ENCODE data around the gene HECA.
A peak's percentile ranks its signal among the peaks of the same experiment; 100 is the strongest.
"Not testable (repeated sequence)": the region's sequence is repeated elsewhere in the genome, so short reads cannot be mapped to it uniquely, and the experiment has no call there.

Gene HECA, protein sequence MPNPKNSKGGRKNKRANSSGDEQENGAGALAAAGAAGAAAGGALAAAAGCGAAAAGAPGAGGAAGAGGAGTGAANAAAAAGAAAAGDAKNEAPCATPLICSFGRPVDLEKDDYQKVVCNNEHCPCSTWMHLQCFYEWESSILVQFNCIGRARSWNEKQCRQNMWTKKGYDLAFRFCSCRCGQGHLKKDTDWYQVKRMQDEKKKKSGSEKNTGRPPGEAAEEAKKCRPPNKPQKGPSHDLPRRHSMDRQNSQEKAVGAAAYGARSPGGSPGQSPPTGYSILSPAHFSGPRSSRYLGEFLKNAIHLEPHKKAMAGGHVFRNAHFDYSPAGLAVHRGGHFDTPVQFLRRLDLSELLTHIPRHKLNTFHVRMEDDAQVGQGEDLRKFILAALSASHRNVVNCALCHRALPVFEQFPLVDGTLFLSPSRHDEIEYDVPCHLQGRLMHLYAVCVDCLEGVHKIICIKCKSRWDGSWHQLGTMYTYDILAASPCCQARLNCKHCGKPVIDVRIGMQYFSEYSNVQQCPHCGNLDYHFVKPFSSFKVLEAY

DNA sequence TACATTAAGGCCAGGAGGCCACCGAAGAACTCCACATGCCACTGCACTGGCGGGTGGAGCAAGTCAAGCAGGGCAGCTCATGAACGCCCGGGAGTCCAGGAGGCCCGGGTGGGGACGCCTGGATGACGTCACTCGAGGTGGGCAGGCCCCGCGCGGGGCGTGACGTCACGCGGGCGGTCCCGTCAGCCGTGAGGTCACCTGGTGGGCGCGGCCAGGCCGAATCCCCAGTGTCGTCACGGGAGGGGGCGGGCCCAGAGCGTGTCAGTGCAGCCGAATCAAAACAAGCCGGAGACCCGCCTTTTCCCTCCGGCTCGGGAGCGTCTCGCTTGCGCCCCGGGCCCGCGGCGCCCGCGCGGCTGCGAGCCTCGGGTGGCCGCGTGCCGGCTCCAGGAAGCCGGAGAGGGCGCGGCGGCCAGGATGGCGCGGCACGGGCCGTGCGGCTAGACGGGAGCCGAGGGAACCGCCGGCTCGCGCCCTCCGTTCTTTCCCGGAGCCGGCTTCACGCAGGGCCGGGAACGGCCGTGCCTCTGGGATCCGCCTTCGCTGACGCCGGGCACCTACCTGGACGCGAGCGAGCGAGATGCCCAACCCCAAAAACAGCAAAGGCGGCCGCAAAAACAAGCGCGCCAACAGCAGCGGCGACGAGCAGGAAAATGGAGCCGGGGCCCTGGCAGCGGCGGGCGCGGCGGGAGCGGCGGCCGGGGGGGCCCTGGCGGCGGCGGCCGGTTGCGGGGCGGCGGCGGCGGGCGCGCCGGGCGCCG is at the start of gene HECA:
TSS of gene HECA (plus strand) at position 264 of the 761 bp plus-strand sequence. CDS start at position 581, 317 bp downstream.
- peak; percentile 78 to 84 for ATAC-seq

DNA sequence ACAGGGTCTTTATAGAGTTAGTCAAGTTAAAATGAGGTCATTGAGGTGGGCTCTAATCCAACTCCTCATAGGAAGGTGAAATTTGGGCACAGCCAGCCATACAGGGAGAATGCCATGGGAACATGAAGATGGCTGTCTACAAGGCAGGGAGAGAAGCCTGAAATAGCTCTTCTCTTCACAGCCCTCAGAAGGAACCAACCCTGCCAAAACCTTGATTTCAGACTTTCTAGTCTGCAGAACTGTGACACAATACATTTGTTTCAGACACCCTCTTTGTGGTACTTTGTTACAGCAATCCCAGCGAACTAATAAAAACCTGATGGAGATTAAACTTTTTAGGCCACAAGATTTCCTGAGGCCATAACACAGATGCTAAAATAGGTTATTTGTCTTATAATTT is 43.1 kb upstream of the HECA start:
- ATAC-seq, result no peak

DNA sequence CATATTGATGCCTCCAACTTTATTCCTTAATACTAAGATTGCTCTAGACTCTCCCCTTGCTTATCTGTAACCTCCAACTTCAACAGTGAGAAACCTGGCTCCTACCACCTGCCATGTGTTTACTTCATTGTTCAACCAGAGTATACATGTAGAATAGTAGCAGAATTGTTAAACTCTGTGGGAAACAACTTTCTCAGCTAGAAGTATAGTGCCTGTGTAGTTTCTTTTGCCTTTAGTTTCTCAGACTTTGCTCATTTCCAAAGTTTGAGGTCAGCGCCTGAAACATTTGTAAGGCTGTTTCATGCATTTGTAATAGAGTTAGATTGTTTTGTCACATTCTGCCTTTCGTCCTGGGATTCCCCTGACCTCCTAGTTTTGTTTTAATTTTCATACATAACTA is 34.9 kb upstream of the HECA start:
- ATAC-seq, result peak; percentile 84 to 87

DNA sequence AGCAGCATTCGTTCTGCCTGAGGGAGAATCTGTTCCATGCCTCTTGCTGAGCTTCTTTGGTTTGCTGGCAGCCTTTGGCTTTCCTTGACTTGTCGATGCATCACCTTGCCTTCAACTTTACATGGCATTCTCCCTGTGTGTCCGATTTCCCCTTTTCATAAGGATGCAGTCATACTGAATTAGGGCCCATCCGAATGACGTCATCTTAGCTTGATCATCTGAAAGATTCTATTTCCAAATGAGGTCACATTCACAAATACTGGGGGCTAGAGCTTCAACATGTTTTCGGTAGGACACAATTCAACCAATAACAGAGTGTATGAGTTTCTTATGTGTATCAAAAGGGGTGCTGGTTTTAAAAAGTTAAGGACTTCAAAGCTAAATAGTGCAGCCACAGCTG is 27.8 kb upstream of the HECA start:
- no peak for ATAC-seq

DNA sequence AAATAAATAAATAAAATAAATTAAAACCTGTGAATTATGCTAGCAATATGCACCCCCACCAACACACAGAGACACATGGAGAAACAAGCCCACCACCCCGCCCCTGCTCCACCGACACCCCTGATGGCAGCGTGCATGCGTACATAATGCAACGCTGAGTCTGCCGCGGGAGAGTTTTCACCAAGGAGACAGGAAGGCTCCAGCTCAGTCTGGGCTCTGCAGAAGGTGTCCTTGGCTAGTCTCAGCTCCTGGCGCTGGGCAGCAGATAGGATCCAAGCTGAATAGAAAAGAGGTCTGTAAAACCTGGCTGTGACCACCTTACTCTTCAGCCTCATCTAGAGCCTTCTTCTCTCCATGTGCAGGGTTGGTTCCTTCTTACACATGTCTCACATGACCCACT is 26.5 kb upstream of the HECA start:
- ATAC-seq, result no peak

DNA sequence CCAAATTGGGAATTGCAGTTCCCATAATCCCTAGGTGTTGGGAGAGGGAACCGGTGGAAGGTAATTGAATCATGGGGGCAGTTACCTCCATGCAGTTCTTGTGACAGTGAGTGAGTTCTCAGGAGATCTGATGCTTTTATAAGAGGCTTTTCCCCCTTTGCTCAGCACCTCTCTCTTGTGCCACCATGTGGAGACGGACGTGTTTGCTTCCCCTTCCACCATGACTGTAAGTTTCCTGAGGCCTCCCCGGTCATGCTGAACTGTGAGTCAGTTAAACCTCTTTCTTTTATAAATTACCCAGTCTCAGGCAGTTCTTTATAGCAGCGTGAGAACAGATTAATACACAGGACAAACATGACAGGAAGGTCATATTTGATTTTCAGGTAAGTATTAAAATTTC is 25.3 kb upstream of the HECA start:
- no peak for ATAC-seq

DNA sequence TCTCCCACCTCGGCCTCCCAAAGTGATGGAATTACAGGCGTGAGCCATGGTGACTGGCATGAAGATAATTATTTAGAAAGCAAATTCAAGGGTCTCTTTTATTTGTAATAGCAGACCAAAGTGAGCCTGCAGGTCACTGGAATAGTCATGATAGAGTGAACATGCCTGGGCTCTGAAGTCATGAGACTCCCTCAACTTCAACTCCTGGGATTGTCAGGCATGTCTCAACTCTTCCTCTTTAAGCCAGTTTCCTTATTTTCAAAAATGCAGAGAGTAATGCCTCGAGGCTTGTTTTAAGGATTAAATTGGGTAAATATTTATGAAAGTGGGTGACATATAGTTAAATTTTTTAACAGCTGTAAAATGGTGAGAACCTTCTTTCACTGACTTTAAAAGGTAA is 22.7 kb upstream of the HECA start:
- no peak for ATAC-seq

DNA sequence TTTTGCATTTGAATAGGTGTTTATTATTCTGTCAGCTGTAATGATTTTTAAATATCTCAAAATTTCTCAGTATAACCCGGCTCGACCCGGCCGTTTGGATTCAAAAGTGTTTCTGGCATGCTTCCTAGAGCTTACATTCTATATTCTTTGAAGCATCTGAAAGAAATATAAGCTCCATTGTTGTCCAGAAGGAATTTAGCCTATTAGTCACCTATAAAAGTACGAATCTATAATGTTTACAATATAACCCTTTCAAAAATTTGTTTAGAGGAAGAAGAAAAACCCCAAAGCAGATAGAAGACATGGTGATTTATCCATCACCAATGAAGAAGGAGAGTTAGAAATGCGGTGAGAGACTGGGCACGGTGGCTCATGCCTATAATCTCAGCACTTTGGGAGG is 22.3 kb upstream of the HECA start:
- ATAC-seq, result no peak

DNA sequence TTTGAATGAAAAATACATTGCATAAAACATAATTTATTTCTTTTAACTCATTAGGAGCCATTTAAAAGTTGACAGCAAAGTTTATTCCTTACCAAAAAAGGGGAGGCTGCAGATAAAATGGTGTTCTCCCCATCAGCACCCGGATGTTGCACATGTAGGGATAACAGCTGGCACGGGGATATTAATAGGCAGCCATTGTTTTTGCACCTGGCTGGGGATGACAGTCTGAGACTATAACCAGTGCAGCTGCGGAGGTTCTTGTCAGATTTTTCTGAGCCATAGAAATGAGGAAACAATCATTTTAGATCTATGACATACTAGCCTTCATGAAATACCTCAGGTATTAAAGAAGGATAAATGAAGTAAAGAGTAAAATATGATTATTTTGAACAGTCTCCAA is 20.1 kb upstream of the HECA start:
- no peak for ATAC-seq

DNA sequence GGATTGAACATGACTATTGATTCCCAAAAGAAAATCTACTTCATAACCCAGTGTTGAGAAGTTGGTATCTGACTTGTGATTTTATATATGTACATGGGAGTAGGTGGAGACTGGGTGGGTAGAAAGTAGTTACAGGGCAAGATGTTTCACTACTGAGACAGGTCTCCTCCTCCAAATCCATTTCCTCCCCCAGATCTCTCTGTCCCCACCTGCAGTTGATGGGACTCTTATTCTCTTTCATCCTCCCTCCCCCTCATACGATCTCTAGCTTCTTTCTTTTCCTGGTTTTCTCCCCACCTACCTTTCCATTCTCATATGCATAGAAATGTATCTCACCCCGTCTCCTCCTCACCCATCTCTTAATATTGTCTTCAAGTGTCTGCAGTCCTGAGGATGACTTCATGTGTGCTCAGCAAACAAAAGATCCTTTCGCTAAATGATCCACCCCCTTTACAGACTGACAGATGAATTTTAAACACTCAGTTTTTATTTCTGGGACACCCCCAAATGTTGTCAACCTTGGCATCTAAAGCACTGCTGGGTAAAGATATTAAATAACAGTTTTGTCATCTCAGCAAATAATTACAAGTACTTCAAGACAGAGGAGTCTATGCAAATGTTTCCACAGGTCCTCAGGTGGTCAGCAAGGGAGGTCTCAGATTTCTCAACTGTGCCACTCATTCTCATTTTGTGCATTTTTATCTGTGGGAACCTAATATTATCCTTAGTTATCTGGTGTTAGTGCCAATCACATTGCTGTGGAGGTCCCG is 18.7 kb upstream of the HECA start:
- ATAC-seq, result peak; percentile 28 to 42

DNA sequence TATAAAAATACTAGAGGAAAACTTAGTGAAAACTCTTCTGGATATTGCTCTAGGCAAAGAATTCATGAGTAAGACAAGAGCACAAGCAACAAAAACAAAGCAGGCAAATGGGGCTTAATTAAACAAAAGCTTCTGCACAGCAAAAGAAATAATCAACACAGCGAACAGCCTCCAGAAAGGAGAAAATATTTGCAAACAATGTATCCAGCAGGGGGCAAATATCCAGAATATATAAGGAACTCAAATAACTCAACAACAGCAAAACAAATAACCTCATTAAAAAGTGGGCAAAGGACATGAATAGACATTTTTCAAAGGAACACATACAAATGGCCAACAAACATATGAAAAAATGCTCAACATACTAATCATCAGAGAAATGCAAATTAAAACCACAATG is 17.1 kb upstream of the HECA start:
- ATAC-seq, result no peak

DNA sequence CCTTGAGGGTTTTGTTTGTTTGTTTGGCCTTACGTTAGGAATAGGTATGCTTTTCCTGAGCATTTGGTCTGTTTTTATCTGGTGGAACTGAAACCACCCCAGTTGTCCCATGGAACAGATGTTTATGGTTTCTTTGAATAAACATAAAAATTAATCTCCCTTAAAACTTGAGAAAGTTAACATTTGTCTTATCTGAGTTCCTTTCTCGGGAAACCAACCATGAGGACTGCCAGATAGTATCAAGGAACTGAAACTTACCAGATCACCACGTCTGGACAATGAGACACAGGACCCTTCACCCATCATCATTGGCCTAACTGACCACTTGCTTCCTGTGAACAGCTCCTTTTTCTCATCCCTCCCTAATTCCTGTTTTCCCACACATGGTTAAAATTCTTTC is 15.3 kb upstream of the HECA start:
- ATAC-seq, result no peak

DNA sequence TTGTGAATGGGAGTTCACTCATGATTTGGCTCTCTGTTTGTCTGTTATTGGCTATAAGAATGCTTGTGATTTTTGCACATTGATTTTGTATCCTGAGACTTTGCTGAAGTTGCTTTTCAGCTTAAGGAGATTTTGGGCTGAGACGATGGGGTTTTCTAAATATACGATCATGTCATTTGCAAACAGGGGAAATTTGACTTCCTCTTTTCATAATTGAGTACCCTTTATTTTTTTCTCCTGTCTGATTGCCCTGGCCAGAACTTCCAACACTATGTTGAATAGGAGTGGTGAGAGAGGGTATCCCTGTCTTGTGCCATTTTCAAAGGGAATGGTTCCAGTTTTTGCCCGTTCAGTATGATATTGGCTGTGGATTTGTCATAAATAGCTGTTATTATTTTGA is 12.1 kb upstream of the HECA start:
- not testable (repeated sequence) for ATAC-seq

DNA sequence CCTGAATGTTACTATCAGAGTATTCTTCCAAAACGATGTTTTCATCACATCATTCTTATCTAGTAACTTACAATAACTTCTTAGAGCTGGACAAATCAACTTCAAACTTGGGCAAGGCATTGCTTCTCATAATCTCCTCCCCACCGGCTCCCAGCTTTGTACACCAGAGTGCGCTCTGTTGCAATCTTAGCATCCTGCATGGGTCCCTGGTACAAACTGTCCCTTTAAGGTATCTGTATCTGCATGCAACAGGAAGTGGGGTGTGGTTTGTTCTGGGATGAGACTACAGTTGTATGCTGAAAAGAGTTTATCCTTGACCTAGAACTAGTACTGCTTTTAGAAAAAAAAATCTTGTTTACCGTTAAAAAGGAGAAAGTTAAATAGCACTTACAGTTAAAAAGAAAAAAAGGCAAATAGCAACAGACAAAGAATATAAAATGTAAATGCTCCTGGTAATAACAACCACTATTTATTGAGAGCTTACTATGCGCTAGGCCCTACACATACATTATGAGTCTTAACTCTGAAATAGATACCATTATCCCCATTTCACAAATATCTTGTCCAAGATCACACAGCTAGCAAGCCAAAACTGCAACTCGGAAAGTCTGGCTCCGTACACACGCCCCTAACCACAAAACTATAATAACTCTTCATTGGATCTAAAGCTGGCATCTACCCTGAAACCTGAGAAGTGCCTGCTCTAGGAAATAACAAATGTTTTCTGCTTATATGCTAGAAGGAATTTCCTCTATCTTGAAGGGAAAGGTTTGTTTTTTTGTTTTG is 9.8 kb upstream of the HECA start:
- peak; percentile 97 to 99 for ATAC-seq

DNA sequence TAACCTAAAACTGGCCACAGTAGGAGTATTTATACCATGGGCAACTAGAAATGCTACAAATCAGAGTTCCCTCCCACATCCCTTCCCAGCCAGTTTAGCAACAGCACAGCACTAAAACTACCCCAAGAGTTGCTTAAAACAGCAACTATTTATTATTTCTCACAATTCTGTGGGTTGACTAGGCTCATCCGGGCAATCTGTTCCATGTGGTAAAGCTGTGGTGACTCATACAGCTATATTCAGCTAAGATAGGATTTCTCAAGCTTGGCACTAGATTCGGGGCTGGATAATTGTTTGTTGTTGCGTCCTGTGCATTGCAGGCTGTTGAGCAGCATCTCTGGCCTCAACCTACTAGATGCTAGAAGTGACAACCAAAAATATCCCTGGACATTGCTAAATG is 8.6 kb upstream of the HECA start:
- peak; percentile 30 to 57 for ATAC-seq

DNA sequence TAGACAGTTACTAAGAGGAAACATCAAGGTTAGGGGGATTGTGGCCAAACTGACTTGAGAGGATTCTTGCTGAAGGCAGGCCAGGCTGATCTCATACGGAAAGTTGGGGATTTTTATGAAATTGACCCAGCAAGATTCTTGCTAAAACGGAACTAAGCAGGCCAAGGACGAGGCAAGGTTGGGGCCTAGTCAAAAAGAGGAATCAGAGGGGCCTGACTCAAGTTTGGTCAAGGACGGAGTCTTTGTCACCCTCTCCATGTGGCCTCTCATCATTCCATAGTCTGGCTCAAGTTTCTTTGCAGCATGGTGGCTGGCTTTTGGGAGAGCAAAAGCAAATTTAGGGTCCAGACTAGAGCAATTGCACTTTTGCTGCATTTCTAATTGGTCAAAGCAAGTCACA is 7.9 kb upstream of the HECA start:
- no peak for ATAC-seq

DNA sequence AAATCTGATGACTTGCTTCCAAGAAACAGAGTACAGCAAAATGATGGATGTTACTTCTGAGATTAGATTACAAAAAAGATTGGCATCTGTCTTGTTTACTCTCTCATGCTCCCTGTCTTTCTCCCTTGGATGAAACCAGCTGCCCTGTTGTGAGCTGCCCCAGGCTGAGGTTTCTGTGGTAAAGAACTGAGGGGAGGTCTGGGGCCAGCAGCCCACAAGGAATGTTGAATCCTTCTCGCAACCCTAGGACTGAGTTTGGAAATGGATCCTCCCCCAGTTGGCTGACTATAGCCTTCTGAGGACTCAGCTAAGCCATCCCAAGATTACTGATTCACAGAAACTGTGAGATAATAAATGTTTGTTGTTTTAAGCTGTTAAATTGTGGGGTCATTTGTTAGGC is 5.6 kb upstream of the HECA start:
- no peak for ATAC-seq

DNA sequence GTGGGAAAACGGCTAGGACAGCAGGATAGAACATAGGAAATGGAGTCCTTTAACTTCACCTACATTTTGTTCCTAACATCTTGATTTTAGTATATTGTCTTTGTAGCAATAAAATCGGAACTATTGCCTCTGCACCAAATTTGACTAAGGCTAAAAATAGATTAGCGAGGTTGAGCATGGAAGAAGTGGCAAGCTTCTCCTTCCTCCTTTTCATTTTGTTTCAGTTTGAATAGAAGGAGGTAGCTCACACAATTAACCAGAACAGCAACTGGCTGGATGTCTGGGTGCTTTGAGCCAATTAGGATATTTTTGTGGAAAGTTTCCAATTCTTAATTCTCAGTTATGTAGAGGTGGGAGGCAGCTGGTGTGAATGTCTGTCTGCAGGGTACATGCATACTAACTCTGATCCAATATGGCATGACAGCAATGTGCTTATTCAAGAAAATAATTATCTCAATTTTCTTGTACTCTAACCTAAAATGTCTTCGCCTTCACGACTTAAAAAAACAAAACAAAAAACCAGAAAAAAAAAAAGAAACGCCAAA is 3.1 kb upstream of the HECA start:
- no peak for ATAC-seq

DNA sequence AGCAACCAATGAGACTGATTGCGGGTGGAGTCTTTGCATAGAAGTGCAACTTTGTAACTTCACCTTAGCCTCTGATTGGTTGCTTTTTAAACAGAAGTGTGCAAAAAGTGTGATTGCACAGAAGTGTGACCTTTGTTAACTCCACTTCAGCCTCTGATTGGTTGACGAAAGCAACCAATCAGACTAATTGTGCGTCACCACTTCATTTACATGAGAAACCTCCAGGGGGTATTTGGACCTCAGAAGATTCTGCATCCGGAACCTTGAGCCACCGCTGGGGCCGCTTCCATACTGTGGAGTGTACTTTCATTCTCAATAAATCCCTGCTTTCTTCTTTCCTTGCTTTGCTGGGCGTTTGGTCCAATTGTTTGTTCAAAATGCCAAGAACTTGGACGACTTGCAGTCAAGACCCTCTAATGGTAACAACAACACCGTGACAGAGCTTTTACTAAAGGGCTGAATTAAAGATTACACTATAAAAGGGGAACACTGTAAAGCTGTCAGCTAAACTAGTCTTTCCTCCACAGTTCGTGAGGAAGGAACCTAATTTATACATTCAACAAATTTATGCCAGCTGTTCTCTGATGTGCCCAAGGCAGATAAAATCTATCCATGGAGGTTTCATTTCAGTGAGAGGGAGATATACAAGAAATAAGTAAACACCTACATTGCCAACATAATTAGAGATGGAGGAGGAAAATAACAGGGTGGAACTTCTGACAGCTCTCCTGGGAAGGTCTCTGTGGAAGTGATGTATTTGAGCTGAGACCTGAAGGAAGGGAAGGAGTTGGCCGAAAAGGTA is 1.4 kb upstream of the HECA start:
- no peak for ATAC-seq

DNA sequence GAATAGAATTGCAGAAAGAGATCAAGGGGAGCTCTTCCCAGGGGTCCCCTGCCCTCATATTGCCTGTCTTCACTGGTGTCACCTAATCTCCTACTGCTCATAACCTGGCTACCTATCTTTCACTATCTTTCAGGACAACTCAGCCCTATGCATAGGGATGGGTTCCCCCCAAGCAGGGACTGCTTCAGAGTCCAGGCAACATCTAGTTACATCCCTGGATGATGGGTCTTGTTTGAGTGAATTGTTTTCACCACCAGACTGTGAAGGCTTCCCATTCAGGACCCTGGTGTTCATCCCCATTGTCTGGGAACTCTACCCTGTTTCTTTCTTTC is 850 bp upstream of the HECA start:
- ATAC-seq, result no peak

Measured in activated CD4-positive, CD25-positive, alpha-beta regulatory T cell treated with anti-CD3 and anti-CD28 coated beads, Interleukin-2, amount 50 U/mL, for 24 hours (primary cell).